HK-2 (cell line): ENCODE data around the gene RGS7BP.

Experiments
- DNase-seq: peaks from one replicate; pipeline ENCODE4 v3.0.0-alpha.2; 2018; ENCODE audit not compliant: unreplicated experiment

Gene RGS7BP

DNA sequence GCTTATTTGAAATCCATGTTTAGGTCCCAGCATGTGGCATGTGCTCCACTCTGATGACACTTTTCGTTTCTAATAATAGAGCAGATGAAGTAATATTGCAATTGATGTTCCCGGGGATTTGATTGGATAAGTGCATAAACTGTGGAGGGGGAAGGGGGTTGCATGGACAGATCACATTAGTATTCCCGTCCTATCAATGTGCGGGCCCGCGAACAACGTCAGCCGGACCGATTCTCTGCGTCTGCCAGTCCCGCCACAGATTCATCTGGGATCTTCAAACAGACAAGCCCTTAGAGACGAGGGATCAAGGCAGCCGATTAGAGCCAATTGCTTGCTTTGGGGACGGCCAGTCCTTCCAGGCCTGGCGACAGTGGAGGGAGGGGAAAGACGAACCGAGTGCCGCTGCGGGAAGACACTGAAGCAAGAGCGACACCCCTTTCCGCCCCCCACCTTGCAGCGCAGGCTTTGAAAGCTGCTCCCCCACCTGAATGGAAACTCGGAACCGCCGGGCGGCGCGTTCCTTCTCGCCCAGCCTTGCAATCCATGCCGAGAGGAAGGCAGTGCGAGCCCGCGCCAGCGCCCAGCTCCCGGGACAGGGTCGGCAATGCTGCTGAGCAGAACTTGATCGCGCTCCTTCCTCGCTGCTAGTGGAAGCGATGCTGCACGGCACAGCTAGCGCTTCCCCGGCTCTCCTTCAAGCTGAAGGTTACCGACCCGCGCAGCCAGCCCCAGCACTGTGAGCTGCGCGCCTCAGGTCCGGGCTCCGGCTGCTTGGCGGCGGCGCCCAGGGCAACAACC lies at the start of gene RGS7BP:
TSS of gene RGS7BP (plus strand) at position 247 of the 798 bp plus-strand sequence. CDS start 610 bp downstream, outside the sequence.
- peak; percentile 6 for DNase-seq

DNA sequence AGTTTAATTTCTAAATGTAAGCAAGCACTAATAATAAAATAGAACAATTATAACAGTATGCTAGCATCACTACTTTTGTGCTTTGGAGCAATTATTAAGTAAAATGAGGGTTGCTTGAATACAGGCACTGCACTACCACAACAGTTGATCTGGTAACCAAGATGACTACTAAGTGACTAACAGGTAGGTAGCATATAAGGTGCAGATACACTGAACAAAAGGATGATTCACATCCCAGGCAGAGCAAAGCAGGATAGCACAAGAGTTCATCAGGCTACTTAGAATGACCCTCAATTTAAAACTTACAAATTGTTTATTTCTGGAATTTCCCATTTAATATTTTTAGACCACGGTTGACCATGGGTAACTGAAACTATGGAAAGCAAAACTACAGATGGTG lies 48.0 kb upstream of the RGS7BP start:
- no peak for DNase-seq

DNA sequence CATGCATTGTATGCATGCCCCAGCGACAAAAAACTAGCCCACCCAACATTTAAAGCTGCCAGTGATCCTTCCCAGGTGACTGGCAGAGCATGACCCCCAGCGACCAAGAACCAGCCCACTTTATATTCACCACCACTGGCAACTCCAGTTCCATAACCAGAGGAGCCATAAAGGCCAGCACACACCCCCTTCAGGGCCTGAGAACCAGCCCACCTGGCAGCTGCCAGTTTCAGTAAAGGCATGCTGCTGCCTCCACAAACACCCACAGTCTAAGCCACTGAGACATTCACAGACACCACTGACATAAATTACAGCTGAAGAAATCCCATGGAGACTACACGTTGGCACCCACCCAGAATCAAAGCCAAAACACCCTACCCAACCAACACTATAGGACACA lies 46.9 kb upstream of the RGS7BP start:
- DNase-seq = no peak

DNA sequence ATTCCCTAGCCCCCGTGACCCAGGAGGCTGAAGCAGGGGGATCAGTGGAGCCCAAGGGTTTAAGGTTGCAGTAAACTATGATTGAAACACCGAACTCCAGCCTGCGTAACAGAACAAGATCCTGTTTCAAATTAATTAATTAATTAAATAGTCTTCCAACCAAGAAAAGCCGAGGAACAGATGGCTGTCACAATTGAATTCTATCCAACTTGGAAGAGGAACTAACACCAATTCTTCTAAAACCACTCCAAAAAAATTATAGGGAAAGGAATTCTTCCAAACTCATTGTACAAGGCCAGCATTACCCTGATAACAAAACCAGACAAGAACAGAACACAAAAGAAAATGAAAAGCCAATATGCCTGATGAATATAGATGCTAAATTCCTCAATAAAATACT lies 43.4 kb upstream of the RGS7BP start:
- DNase-seq = no peak

DNA sequence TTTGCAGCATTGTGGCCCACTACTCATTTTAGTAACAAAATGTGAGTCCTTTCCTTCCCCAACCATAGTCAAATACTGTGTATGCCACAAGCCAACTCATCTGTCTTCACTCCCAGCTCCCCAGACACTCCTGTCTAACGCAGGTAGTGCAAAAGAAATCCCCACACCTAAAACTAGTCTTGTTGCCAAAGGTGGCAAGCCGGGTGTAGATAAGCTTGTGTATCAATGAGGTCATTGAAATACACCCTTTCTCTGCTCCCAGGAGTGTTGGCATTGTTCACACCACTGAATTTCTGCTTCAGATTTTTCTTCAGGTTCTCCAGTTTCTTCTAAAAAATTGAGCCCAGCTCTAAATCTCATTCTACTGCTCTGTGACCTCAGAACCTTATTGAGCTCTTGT lies 19.7 kb upstream of the RGS7BP start:
- DNase-seq = no peak

DNA sequence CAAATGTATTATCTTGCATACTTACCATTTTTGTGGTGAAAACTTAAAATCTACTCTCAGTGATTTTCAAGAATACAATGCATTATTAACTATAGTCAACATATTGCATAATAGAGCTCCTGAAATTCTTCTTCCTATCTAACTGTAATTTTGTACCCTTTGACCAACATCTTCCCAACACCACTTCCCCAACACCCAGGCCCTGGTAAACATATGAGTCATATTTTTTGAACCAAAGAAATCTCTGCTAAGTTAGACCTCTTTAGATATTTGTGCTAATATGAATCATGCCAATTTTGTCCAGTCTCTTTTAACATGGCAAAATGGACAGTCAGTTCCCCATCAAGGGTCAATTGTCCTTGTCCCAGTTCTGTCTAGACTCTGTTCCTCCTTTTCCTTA lies 18.5 kb upstream of the RGS7BP start:
- DNase-seq = no peak

DNA sequence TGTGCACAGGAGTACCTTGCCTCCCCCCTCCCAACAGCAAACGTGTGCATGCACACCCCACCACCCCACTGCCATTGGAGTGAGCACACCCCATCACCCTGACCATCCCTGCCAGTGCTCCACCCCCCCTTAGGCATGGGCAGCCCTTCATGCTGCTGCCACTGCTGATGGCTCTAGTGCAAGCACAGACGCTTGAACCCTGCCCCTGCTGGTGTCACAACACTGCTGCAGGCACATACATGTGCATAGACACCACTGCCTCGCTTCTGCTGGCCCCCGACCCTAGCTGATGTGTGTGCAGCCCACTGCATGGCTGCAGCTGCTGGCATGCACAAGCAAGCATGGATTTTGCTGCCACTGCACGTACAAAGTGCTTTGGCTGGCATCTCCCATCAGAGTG lies 16.0 kb upstream of the RGS7BP start:
- DNase-seq = no peak

DNA sequence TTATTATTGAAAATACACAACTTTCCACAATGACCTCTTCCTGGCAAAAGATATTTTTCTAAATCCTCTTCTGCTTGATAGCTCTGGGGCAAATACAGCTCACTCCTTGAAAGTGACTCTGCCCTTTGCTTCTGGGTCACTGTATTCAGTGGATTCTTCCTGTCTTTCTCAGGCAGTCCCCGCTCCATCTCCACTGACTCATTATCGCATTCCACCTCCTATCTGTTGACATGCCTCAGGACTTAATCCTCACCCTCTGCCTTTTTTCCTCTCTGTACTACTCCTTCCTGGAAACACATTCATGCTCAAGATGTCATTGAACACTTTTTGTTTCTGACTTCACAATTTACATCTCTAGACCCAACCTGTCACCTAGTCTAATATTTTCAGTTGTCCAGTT lies 8.4 kb upstream of the RGS7BP start:
- DNase-seq = peak; percentile 8

DNA sequence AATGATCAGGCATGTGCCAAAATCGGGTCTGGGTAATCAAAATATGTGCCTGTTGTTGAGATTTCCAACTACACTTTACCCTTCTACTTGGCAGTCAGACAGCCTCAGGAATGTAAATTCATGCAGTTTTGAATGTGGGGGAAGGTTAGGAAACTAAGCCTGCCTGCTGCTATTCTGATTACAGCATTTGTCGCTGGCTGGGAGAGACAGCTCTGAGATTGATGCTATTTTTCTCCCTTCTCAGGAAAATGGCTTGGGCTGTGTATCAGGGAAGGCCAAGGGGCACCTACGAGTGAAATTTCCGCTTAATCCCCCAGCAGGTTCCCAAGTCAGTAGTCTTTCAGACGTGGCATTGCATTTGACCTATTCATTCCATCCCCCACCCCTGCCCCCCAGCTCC lies 3.6 kb upstream of the RGS7BP start:
- no peak for DNase-seq

DNA sequence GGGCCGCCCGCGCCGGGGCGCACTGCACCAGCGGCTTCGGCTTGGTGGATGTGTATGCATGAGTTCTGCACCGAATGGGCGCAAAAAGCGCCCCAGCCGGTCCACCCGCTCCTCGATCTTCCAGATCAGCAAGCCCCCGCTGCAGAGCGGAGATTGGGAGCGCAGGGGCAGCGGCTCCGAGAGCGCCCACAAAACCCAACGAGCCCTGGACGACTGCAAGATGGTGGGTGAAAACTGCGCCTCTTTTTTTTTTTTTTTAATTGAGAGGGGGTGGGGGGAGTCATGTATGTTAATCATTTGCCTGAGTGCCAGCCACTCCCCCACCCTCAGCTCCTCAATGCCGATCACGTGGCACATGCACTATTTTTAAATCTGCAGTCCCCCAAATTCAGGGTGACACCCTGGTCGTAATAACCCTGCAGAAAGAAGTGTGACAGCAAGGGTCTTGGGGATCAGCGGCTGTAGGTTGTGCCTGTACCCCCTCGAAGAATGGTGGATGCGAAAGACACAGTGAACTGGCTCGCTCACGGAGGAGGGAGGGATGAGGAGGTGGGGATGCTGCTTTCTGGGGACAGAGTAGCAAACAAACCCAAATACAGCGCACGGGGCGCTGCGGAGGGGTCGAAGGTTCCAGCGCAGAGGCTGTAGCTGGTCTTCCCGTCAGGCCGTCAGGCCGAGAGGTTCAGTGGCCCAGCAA lies 900 bp downstream of the RGS7BP start:
- DNase-seq = no peak

DNA sequence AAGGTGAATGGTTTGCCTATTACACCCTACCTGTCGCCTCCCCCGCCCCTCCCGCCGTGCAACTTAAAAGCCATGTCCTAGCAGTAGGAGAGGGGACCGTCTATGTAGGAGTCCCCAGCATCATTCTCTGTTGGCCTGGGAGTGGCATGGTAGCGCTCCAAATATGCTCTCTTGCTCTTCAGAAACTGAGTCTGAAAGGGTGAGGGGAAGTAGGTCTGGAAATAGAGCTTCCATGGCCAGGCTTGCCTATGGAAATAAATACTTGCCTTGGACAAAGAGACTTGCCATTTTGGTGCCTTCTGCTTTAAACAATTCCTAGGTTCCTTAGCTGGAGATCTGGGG lies 1.4 kb downstream of the RGS7BP start:
- DNase-seq = no peak

DNA sequence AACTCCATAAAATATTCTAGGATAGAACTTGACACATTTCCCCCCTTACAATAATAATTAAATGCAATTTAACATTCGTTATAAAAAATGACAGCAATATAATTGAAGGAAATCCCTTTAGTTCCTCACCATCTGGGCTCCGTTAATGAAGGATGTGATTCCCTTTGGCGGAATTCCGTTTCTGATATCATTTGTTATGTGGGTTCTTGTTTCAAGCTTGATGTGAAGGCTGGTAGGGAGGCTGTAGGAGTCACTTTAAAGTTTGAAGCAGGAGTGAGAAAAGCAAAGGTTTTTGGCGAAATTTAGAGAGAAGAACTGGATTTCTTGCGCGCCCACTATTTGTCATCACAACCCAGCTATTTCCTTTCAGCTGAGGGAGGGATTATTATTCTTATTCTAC lies 4.0 kb downstream of the RGS7BP start:
- DNase-seq = no peak

DNA sequence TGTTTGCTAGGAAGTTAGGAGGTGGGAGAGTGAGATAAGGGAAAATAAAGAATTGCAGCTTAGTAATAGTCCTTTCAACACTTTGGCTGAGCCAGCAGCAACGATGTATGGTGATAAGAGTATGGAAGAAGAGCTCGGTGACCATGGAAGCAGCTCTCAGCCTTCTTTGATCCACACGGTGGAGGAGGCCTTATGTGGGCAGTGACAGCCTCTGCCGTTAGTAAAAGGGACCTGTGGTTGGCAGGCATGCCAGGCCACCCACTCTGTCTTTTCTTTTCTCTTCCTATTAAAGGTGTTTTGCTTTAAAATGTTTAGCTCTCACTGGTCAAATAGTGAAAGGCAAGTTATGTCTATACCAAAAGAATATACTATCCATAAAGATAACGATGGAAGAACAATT lies 7.7 kb downstream of the RGS7BP start:
- no peak for DNase-seq

DNA sequence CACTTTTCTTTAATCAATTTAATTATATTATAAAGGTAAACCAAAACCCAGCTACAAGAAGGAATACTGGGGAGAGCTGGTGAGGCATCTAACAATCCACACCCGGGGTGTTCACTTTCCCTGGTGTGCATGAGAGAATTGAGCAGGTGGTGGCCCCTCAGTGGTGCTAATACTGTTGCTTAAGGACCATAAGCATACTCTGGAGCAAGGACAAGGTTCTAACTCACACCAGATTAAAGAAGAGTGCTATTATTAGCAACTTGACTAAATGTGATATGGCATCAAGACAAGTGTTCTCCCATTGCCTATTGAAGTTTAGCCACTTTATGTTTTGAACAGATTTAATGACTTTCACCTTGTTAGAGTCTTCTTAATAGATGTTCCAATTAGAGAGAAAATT lies 8.8 kb downstream of the RGS7BP start:
- DNase-seq = no peak

DNA sequence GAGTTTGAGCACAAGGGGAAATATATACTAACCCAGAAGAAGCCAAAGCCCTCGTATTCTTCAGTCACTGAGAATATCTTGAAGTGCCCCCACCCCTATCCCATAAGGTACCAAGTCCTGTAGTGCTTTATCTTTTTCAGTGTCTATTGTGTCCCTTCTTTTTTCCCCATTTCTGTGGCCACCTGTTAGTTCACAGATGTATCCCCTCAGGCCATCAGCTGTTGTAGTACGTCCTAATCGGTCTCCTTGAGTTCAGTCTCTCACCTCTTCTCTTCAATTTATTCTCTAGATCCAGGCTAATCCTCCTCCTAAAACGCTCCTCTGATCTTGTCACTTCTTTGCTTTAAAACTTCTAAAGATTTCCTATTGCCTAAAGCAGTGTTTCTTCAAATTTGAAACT lies 10.4 kb downstream of the RGS7BP start:
- DNase-seq = no peak

DNA sequence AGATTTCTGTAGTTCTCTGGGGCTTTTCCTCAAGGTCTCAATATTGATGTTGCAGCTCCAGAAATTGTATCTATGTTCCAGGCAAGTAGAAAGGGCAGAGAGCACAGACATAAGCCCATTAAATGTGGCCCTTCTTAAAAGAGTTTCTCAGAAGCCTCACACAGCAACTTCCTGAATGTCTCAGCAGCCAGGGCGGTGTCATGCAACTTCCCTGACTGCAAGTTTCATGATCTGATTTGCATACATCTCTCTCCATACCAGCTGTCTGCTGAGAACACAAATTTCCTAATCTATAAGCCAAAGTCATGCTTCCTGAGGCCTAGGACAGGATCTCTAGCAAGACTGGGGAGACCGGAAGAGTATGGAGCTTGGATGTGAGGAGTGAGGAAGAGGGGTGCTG lies 13.0 kb downstream of the RGS7BP start:
- no peak for DNase-seq

DNA sequence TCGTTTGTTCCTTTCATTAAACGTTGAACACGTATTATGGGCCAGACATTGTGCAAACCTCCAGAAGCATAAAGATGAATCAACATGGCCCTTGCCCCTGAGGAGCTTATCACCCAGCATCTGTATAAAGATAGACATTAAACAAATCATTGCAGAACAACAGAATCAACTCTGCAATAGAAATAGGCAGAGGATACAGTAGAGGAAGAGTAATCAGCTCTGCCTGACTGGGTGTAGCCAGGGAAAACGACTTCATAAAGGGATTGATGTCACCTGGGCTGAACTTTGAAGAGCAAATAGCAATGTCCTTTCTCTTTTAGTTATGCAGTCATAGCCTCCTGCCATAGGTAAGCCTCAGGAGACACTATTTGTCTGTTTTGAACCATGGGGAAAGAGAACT lies 13.4 kb downstream of the RGS7BP start:
- DNase-seq = no peak

DNA sequence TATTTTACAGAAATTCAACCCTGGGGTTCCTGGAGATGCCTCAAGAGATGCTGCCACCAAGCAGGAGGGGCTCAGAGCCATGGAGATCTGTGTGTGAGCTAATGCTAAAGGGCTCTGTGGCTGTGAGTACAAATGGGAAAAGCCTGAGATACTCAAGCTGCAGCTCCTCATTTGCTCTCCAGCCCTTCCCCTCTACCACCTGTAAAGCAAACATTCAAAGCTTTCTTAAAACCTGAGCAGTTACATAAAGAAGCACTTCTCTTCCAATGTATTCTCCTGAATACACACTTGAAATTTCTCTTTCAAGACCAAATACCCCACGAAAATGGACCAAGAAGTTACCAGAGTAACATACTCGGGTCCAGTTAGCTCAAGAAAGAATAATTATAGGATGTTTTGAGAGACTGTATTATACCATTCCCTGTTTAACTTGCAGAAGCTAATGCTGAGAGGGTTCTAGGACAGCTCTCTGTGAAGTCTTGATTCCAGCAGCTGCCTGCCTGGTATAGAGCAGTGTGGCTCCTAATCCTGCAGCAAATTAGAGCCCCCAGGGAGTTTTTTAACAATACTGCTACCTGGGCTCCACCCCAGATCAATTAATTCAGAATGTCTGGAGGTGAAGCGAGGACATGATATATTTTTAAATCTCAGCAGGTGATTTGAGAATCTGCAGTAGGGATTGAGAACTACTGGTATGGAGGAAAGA lies 21.1 kb downstream of the RGS7BP start:
- no peak for DNase-seq

DNA sequence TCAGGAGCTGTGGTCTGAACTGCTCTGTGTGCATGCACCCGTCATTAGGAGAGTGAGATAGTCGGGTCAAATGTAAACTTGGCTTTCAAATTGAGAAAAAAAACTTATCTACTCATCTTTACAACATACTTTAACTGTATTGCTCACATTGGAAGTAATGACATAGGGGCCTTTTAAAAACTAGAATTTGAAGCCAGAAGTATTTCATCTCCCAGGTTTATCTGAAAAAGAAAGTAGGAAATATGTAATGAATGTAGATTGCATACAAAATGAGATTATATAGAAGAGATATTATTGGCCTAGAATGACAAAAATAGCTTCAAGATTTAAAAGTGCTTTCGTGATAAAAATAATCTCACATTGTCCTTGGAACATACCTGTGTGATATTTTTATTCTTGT lies 24.3 kb downstream of the RGS7BP start:
- no peak for DNase-seq

DNA sequence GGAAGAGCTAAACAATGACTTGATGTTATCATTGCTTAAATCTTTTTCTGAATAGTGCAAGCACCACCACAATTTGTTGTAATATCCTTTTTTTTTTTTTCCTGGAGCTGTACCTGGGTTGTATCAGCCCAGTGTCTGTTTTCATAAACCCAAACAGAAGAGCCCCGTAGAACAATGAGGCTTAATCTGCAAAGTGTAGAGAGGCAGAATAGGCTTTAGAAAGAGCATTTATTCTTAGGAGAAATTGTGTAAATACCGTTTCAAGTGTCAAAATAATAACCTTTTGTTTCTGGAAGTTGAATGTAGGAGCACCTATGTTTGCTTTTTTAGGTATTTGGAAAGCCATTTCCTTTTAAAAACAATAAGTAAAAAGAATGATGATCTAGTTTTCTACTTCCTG lies 26.4 kb downstream of the RGS7BP start:
- DNase-seq = no peak

DNA sequence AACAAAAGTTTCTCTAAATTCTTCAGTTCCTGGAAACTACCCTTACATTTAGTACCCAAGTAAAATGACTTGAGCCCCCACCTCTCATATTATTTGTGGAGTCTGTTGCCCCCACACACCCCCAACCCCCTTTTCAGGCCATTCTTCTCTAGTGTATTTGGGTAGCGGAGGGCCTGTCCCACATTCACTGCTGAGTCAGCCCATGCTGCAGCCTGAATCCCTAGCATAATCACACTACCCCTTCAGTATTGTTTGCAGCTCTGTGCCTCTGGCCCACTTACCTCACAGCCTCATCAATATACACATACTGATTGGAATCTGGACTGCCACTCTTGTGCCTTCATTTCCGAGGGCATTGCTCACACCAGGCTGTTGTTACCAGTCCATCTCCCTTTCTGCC lies 26.8 kb downstream of the RGS7BP start:
- DNase-seq = no peak

DNA sequence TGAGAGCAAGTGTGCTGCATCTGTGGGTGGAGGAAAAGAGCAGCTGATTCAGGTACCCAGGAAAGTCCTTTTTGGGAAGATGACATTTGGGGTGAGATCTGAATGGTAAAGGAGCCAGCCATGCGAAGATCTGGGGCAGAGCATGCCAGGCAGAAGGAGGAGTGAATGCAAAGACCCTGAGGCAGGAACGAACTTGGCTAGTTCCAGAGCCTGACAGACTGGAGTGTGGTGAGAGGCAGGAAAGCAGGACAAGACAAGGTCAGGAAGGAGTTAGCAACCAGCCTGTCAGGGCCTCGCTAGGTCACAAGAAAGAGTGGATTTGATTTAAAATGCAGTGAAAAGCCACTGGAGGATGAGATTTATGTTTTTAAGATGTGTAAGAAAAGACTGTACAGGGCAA lies 28.2 kb downstream of the RGS7BP start:
- DNase-seq = no peak

DNA sequence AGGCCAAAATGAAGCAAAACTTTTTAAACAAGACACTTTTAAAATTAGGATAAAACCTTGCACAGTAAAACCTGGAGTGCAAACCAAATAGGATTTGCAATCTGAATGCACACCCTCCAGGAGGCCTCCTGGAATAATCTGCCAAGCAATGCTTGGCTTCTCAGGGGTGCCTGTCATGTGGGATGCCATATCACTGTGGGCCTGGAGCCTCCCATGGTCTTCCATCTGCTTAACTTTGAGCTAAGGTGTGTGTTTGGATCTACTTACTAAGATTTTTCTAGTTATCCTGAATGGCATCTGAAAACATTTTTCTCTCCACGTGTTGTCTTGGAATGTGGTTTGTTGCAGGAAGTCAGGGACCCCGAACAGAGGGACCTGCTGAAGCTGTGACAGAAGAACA lies 52.1 kb downstream of the RGS7BP start:
- no peak for DNase-seq
